Calu3 (cell line): ENCODE data around the gene SPRR4. TPM values are rescaled to one million over a fixed set of nuclear protein-coding genes. Genes with fewer than 3 reads are reported as not detected.

ENCODE experiments used
- BruUV-seq: library from RNA; stranded (reverse); fragments of 400-500 nt; replicated peaks from 2 replicates; lab custom pipeline; 2021; lab: Mats Ljungman, UMichigan
- CTCF ChIA-PET: fragments of 300-600 bp; sonication (Branson Sonifier 250); formaldehyde crosslinking; loops from one replicate; lab custom pipeline; 2022; ENCODE audit warnings: antibody characterized with exemption; lab: Charles Lee
- DNase-seq: peaks from one replicate; pipeline ENCODE4 v3.0.0; 2022
- H3K27ac Mint-ChIP-seq: one replicate; pipeline ENCODE4 v1.8.0; 2022; ENCODE audit warnings: mixed read lengths; ENCODE audit not compliant: unreplicated experiment
- H3K27me3 Mint-ChIP-seq: one replicate; pipeline ENCODE4 v1.8.0; 2022; ENCODE audit warnings: mixed read lengths; ENCODE audit not compliant: unreplicated experiment
- H3K36me3 Mint-ChIP-seq: one replicate; pipeline ENCODE4 v1.8.0; 2022; ENCODE audit warnings: mild to moderate bottlenecking, moderate library complexity, mixed read lengths; ENCODE audit not compliant: insufficient read depth, unreplicated experiment
- H3K4me1 Mint-ChIP-seq: one replicate; pipeline ENCODE4 v1.8.0; 2022; ENCODE audit warnings: mild to moderate bottlenecking, low read depth, mixed read lengths; ENCODE audit not compliant: unreplicated experiment
- H3K4me3 Mint-ChIP-seq: one replicate; pipeline ENCODE4 v1.8.0; 2022; ENCODE audit warnings: mild to moderate bottlenecking, low read depth, moderate library complexity, mixed read lengths; ENCODE audit not compliant: unreplicated experiment
- H3K9me3 Mint-ChIP-seq: one replicate; pipeline ENCODE4 v1.8.0; 2022; ENCODE audit warnings: low read depth, mixed read lengths; ENCODE audit not compliant: unreplicated experiment
- intact Hi-C: fragments of 100-400 bp; cut with micrococcal nuclease; formaldehyde crosslinking; loops from one replicate; pipeline ENCODE4 v1.10.0; 2022; ENCODE audit not compliant: unreplicated experiment
- total RNA-seq: library from RNA; stranded (reverse); gene quantifications from 2 replicates; pipeline ENCODE4 v1.2.3, GENCODE V29; 2022
- TF ChIP-seq, protein P1 (sequence below): fragments of 200-600 bp; IDR thresholded peaks from one replicate; pipeline ENCODE4 v1.8.0; 2022; ENCODE audit warnings: antibody characterized with exemption; ENCODE audit not compliant: unreplicated experiment

The SPRR4 gene
- total RNA-seq, 1 experiment from 2014 or later: not detected

- TF ChIP-seq, protein P1, sequence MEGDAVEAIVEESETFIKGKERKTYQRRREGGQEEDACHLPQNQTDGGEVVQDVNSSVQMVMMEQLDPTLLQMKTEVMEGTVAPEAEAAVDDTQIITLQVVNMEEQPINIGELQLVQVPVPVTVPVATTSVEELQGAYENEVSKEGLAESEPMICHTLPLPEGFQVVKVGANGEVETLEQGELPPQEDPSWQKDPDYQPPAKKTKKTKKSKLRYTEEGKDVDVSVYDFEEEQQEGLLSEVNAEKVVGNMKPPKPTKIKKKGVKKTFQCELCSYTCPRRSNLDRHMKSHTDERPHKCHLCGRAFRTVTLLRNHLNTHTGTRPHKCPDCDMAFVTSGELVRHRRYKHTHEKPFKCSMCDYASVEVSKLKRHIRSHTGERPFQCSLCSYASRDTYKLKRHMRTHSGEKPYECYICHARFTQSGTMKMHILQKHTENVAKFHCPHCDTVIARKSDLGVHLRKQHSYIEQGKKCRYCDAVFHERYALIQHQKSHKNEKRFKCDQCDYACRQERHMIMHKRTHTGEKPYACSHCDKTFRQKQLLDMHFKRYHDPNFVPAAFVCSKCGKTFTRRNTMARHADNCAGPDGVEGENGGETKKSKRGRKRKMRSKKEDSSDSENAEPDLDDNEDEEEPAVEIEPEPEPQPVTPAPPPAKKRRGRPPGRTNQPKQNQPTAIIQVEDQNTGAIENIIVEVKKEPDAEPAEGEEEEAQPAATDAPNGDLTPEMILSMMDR: no peak
- CTCF ChIA-PET: no interaction called here
- DNase-seq: no peak
- Mint-ChIP-seq H3K36me3 (no peaks in the 10 kb centered on the region), H3K9me3 (peaks cover 2% of the 10 kb centered on the region), H3K4me3 (no peak overlapping the region), H3K4me1 (peaks cover 23% of the 10 kb centered on the region), H3K27me3 (no peaks in the 10 kb centered on the region), H3K27ac (no peak overlapping the region)
- intact Hi-C loops: no loop called here
- no TSS peak for BruUV-seq
Measured at GRCh38 chr1:152977614-152978013, 7.2 kb downstream of the SPRR4 start.

GRCh38 chr1:152980676-152981075 lies 10.2 kb downstream of the SPRR4 start:
- Mint-ChIP-seq H3K9me3 (no peaks in the 10 kb centered on the region), H3K27ac (no peak overlapping the region), H3K27me3 (no peaks in the 10 kb centered on the region), H3K4me3 (no peak overlapping the region), H3K36me3 (no peaks in the 10 kb centered on the region), H3K4me1 (peaks cover 35% of the 10 kb centered on the region)
- BruUV-seq: no TSS peak
- CTCF ChIA-PET: interaction anchor here (1.0 to 1.7 kb wide), 2 partner anchors 14 to 27 kb away, joined by 3 to 4 read pairs; no protein-coding TSS in a partner anchor
- intact Hi-C loops: no loop called here
- TF ChIP-seq, protein P1: no peak
- no peak for DNase-seq

GRCh38 chr1:152981146-152981871 lies 10.9 kb downstream of the SPRR4 start:
- no peaks in the 10 kb centered on the region for H3K36me3 Mint-ChIP-seq
- no TSS peak for BruUV-seq
- H3K27me3 Mint-ChIP-seq: no peaks in the 10 kb centered on the region
- TF ChIP-seq, protein P1: no peak
- no peak for DNase-seq
- CTCF ChIA-PET: interaction anchor here (1.0 to 1.7 kb wide), 2 partner anchors 14 to 27 kb away, joined by 3 to 4 read pairs; no protein-coding TSS in a partner anchor
- H3K4me3 Mint-ChIP-seq: no peak overlapping the region
- H3K27ac Mint-ChIP-seq: no peak overlapping the region
- peaks cover 35% of the 10 kb centered on the region for H3K4me1 Mint-ChIP-seq
- H3K9me3 Mint-ChIP-seq: peaks cover under 1% of the 10 kb centered on the region
- intact Hi-C loops: no loop called here

DNA sequence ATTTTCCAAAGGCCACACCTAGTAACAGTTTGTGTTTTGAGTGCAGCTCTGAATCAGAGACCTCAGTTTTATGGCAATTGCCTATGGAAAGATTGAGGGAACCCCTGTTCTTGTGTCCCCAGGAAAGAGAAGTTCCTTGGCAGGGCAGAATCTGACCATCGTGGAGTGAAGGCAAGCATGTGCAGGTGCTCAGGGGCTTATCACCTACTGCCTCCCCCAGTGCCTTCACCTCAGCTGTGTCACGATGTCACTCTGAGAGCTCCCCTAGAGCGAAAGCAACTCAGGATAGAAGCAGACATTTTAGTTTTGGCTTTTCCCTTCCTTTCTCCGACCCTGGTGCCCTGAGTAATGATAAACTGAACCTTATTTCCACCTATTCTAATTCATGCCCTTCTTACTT lies 11.6 kb downstream of the SPRR4 start:
- BruUV-seq: no TSS peak
- intact Hi-C loops: no loop called here
- Mint-ChIP-seq H3K4me1 (peaks cover 35% of the 10 kb centered on the region), H3K9me3 (peaks cover 2% of the 10 kb centered on the region), H3K27me3 (no peaks in the 10 kb centered on the region), H3K27ac (no peak overlapping the region), H3K36me3 (no peaks in the 10 kb centered on the region), H3K4me3 (no peak overlapping the region)
- CTCF ChIA-PET: interaction anchor here (1.7 kb wide), 1 partner anchor 15 kb away, joined by 3 read pairs; no protein-coding TSS in a partner anchor
- no peak for DNase-seq
- TF ChIP-seq, protein P1: no peak
